Measurements from ENCODE around the gene PPP2R5C.

GRCh38 chr14:101730626-101731186 lies 30.8 kb upstream of the PPP2R5C start:
- TF ChIP-seq FOXP1 (CRISPR knock-in tag; IDR thresholded peaks at IDR 0.05; ENCODE audit: borderline replicate concordance) (no peak), NFYB (CRISPR knock-in tag; conservative IDR thresholded peaks at IDR 0.05; ENCODE audit: low read depth) (no peak), FOXJ3 (CRISPR knock-in tag; IDR thresholded peaks at IDR 0.05; ENCODE audit: borderline replicate concordance) (no peak)
- TF ChIP-seq, protein P1, sequence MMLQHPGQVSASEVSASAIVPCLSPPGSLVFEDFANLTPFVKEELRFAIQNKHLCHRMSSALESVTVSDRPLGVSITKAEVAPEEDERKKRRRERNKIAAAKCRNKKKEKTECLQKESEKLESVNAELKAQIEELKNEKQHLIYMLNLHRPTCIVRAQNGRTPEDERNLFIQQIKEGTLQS (CRISPR knock-in tag; conservative IDR thresholded peaks at IDR 0.05) = no peak

Data from WTC11 (cell line).